GM18873 (cell line): ENCODE data around the gene F9.
"Not testable (repeated sequence)": the region's sequence is repeated elsewhere in the genome, so short reads cannot be mapped to it uniquely, and the experiment has no call there.

Source experiments
- ATAC-seq: cut with Tn5 transposase; IDR thresholded peaks from one replicate; pipeline ENCODE4 v1.9.1; 2021; ENCODE audit warnings: mild to moderate bottlenecking, moderate library complexity, moderate number of reproducible peaks; ENCODE audit not compliant: unreplicated experiment, low FRiP score

The F9 gene

DNA sequence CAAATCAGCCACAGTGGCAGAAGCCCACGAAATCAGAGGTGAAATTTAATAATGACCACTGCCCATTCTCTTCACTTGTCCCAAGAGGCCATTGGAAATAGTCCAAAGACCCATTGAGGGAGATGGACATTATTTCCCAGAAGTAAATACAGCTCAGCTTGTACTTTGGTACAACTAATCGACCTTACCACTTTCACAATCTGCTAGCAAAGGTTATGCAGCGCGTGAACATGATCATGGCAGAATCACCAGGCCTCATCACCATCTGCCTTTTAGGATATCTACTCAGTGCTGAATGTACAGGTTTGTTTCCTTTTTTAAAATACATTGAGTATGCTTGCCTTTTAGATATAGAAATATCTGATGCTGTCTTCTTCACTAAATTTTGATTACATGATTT, at the start of gene F9:
TSS of gene F9 (plus strand) at position 190 of the 400 bp plus-strand sequence. CDS start at position 216, 26 bp downstream.
- ATAC-seq, result no peak

- ATAC-seq, result no peak
These were observed 46.8 kb upstream of the F9 start for GRCh38 chrX:139483699-139484098.

- no peak for ATAC-seq
These were observed 45.9 kb upstream of the F9 start for GRCh38 chrX:139484591-139484990.

DNA sequence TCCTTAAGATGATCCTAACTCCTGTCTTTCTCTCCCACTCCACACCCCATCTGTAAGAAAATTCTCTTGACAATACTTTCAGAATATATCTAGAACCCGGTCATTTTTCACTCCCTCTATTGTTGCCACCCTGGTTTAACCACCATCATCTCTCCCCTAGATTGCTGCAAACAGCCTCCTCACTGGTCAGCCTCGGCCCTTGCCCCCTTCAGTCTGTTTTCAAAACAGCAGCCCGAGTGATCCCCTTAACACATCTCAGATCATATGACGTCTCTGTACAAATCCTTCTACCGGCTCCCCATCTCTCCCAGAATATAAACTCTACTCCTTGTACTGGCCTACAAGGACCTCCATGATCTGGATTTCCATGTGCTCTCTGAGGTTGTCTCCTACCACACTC, 35.2 kb upstream of the F9 start:
- no peak for ATAC-seq

- no peak for ATAC-seq
These were observed 24.2 kb upstream of the F9 start for GRCh38 chrX:139506333-139506732.

- ATAC-seq, result no peak
These were observed 22.4 kb upstream of the F9 start for GRCh38 chrX:139508099-139508498.

DNA sequence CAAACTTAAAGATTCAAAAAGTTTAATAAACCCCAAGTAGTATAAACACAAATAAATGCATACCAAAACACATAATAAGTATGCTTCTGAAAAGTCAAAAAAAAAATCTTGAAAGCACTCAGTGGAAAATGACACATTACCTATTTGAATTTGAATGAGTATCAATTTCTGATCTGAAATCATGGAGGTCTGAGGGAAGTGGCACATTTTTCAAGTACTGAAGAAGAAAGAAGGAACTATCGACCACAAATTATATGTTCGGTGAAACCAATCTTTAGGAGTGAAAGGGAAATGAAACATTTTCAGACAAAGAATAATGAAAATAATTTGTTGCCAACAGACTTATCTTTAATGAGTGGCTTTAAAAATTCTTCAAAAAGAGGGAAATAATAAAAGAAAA, 12.1 kb upstream of the F9 start:
- ATAC-seq, result no peak

- not testable (repeated sequence) for ATAC-seq
These were observed 1.7 kb upstream of the F9 start for GRCh38 chrX:139528829-139529228.

GRCh38 chrX:139532834-139533233, 2.3 kb downstream of the F9 start:
- no peak for ATAC-seq

GRCh38 chrX:139533444-139533843, 2.9 kb downstream of the F9 start:
- no peak for ATAC-seq

GRCh38 chrX:139538907-139539790, 8.6 kb downstream of the F9 start:
- ATAC-seq, result peak; percentile 61

GRCh38 chrX:139542652-139543051, 12.1 kb downstream of the F9 start:
- ATAC-seq, result no peak

DNA sequence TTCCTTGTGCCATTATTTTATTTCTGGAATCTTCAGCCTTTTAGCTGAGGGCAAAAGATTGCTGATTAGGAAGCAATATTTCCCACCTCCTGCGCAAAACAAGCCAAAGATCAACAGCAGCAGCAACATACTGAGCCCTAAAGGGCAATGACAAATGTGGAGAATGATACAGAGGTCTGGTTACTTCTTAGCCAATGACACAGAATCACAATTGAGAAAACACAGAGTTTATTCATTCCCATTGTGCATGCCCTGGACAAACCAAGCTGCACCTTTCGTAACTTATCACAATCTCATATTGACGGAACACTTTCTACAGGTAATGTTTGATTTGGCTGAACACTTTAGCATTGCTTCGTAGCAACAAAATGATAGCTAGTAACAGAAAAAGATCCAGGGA, 13.4 kb downstream of the F9 start:
- ATAC-seq, result no peak

GRCh38 chrX:139544591-139544990, 14.1 kb downstream of the F9 start:
- ATAC-seq, result no peak

DNA sequence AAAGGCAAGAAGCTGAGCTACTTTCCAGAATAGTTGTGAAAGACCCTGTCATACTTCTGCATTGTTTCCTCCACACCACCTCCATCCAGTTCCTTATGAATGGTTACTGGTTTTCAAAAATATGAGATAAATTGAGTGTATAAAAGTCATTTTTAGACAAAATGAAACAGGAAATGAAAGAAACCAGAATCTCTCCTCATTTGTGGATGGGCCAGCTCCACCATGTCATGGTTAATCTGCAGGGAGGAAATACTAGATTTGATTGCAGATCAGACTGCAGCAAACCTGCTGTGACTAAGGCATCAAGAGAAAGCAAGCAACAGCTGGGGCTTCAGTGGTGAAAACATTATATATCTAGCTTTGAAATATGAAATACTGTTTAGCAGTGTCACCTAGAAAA, 23.8 kb downstream of the F9 start:
- ATAC-seq, result peak; percentile 10

DNA sequence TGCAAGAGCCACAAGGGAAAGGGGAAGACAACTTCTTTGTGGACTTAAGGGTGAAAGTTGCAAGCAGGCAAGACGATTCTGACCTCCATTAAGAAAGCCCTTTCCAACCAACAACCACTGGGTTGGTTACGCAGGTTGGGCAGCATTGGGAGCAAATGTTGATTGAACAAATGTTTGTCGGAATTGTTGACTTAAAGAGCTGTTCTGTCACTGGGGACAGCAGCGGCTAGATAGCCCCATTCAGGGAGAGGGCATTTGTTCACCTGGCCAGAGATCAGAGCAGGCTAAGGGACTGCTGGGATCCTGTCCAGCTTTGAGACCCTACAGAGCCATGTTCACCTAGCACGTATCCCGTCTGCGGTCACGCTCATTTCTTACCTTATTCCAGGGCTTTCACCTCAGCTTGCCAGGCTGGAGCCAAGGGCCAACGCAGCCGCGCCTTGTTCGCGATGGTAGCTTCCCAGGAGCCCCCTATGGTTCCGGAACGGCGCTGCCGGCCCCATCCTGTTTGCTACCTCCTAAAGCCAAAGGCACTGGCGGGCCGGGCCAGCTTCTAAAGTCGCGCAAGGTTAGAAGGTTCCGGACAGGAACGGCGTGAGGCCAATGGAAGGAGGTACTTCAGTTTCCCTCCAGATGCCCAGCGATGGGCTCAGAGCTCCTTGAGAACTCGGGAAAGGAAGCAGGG, 24.6 kb downstream of the F9 start:
- ATAC-seq, result no peak

DNA sequence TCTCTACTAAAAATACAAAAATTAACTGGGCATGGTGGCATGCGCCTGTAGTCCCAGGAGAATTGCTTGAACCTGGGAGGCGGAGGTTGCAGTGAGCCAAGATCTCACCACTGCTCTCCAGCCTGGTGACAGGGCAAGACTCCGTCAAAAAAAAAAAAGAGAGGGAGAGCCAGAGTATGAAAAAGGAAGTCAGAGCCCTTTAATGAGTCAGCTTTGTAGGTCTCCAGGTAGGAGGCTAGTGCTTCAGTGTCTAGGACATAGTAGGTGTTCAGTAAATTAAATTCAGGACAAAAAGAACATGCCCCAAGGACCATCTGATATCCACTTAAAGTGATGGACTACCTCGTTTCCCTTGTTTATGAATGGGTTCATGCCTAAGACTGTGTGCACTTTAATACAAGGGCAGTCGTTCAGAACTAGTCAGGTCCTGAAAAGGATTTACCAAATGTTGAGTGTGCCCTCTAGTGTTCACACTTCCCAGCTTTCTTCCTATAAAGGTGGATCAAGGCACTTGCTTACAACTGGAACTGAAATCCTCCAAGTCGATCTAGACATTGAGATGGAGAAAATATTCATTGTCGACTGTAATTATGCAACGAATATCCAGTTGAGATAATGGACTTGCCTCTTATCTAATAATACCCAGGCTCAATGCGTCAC, 29.0 kb downstream of the F9 start:
- peak; percentile 84 for ATAC-seq

DNA sequence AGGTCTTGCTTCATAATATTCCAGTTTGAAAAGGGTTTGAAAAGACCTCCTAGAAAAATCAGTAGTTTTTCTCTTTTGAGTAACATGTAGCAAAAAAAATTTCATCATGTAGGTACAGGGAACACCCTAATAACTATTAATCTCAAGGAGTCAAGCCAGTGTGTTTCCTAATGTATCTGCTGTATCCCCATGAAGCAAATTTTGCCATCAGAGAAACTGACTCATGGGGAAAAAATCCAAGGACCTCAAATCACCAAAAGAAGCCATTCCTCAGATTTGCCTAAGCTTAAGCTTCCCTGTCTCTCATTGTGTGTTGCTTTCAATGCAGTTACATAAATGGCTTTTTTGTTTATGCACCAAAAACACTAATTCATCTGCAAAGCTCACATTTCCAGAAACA, 29.7 kb downstream of the F9 start:
- ATAC-seq, result no peak

- no peak for ATAC-seq
These were observed 32.7 kb downstream of the F9 start for GRCh38 chrX:139563251-139563650.

- no peak for ATAC-seq
These were observed 36.4 kb downstream of the F9 start for GRCh38 chrX:139566981-139567380.

GRCh38 chrX:139581068-139581467, 50.5 kb downstream of the F9 start:
- ATAC-seq, result no peak
